ENCODE data around the gene TTC12. TPM values are rescaled to one million over a fixed set of nuclear protein-coding genes. Genes with fewer than 3 reads are reported as not detected.

The TTC12 gene
- total RNA-seq, 1 donor from 2014 or later: 3.0 TPM

GRCh38 chr11:113369411-113369810 lies 55.0 kb downstream of the TTC12 start:
- Histone ChIP-seq H3K4me3 (no peak overlapping the region), H3K4me1 (no peaks in the 10 kb centered on the region), H3K27me3 (no peaks in the 10 kb centered on the region), H3K27ac (no peak overlapping the region), H3K36me3 (peaks cover 10 to 26% of the 10 kb centered on the region in 2 donors), H3K9me3 (no peaks in the 10 kb centered on the region)
- intact Hi-C loops (cut with DNase I): no loop called here
- no peak for TF ChIP-seq CTCF (IDR thresholded peaks at IDR 0.05)
- no peak for DNase-seq (ENCODE audit: low spot score in 2 of 2)

DNA sequence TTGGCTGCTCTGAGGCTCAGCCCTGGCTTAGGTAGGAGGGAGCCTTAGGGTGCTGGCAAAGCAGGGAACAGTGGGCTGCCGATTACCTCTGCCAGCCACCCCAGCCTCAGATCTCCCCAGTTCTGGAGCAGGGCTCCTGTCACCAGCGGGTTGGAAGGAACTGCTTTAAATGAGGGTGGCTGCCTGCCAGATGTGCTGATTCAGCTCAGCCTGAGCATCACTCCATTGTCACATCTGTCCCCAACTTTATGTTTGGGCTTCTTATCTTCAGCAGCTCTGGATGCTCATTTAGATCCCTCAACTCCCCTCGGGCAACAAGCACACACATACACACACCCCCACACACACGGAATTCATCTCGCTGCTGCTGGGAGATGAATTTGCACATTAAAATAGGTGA lies 56.3 kb downstream of the TTC12 start:
- DNase-seq (ENCODE audit: low spot score in 2 of 2): no peak
- intact Hi-C loops (cut with DNase I): loop anchor here (5.0 kb wide), 1 partner anchor 362 kb away; no protein-coding TSS in a partner anchor
- no peak overlapping the region for H3K27ac ChIP-seq
- no peak overlapping the region for H3K4me3 ChIP-seq
- peaks cover 7 to 15% of the 10 kb centered on the region in 2 donors for H3K36me3 ChIP-seq
- H3K27me3 ChIP-seq: no peaks in the 10 kb centered on the region
- no peaks in the 10 kb centered on the region for H3K9me3 ChIP-seq
- TF ChIP-seq CTCF (IDR thresholded peaks at IDR 0.05): no peak
- no peaks in the 10 kb centered on the region for H3K4me1 ChIP-seq

GRCh38 chr11:113372309-113372708 lies 57.9 kb downstream of the TTC12 start:
- no peak for DNase-seq (ENCODE audit: low spot score in 2 of 2)
- Histone ChIP-seq H3K4me3 (no peak overlapping the region), H3K27ac (no peak overlapping the region), H3K9me3 (no peaks in the 10 kb centered on the region), H3K27me3 (no peaks in the 10 kb centered on the region), H3K4me1 (no peaks in the 10 kb centered on the region), H3K36me3 (peaks cover 7 to 9% of the 10 kb centered on the region in 2 donors)
- intact Hi-C loops (cut with DNase I): loop anchor here (5.0 kb wide), 1 partner anchor 360 kb away; no protein-coding TSS in a partner anchor
- peak in 1 of 3 experiments; percentile 24 for TF ChIP-seq CTCF (IDR thresholded peaks at IDR 0.05)

- no peak overlapping the region for H3K27ac ChIP-seq
- intact Hi-C loops (cut with DNase I): loop anchor here (5.0 kb wide), 1 partner anchor 359 kb away; no protein-coding TSS in a partner anchor
Observed at GRCh38 chr11:113373306-113373705, 58.9 kb downstream of the TTC12 start.

GRCh38 chr11:113373981-113374560 lies 59.7 kb downstream of the TTC12 start:
- Histone ChIP-seq H3K9me3 (no peaks in the 10 kb centered on the region), H3K27me3 (no peaks in the 10 kb centered on the region), H3K4me3 (no peak overlapping the region), H3K4me1 (no peaks in the 10 kb centered on the region), H3K36me3 (peaks cover 0 to 3% of the 10 kb centered on the region in 2 donors), H3K27ac (no peak overlapping the region)
- TF ChIP-seq CTCF (IDR thresholded peaks at IDR 0.05): no peak
- no peak for DNase-seq (ENCODE audit: low spot score in 2 of 2)
- intact Hi-C loops (cut with DNase I): loop anchor here (5.0 kb wide), 1 partner anchor 358 kb away; no protein-coding TSS in a partner anchor

More at GRCh38 chr11:113373306-113373705, 58.9 kb downstream of the TTC12 start:
- Histone ChIP-seq H3K27me3 (no peaks in the 10 kb centered on the region), H3K4me3 (no peak overlapping the region), H3K9me3 (no peaks in the 10 kb centered on the region), H3K4me1 (no peaks in the 10 kb centered on the region), H3K36me3 (peaks cover 3 to 5% of the 10 kb centered on the region in 2 donors)
- DNase-seq (ENCODE audit: low spot score in 2 of 2): no peak
- no peak for TF ChIP-seq CTCF (IDR thresholded peaks at IDR 0.05)
